Esophagus squamous epithelium (tissue), 4 donors: ENCODE data around the gene AP3B1.

ENCODE experiments used
- POLR2A ChIP-seq, 4 donors: fragments of 450-650 bp; IDR thresholded peaks; one replicate each; pipeline ENCODE4 v1.6.1; 2017; ENCODE audit warnings: antibody characterized with exemption in 4 of 4, mild to moderate bottlenecking in 4 of 4, moderate library complexity in 3 of 4
- TF ChIP-seq, protein P1 (sequence below), 6 experiments: fragments of 450-650 bp in 4 of 6; fragments of 200-600 bp in 2 of 6; sonication (generic) in 2 of 6; IDR thresholded peaks; one replicate each; pipeline ENCODE4 v1.5.1; 2016 to 2019; ENCODE audit warnings: antibody characterized with exemption in 6 of 6, mild to moderate bottlenecking in 4 of 6, moderate library complexity in 4 of 6

DNA sequence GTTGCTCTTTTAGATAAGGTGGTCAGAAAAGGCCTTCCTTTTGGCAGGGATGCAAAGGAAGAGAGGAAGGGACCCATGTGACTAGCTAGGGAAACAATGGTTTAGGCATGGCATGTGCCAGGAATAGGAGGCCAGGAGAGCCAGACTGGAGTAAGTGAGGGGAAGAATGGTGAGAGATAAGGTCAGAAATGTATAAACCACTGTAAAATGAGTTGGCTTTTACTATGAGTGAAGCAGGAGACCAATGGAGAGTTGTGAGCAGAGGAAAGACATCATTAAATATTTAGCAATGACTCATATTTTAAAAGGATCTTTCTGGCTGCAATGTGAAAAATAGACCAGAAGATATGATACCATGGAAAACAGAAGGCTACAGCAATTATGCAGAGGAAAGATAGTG lies 50.9 kb downstream of the AP3B1 start:
- TF ChIP-seq POLR2A (IDR thresholded peaks at IDR 0.05): no peak
- TF ChIP-seq, protein P1, sequence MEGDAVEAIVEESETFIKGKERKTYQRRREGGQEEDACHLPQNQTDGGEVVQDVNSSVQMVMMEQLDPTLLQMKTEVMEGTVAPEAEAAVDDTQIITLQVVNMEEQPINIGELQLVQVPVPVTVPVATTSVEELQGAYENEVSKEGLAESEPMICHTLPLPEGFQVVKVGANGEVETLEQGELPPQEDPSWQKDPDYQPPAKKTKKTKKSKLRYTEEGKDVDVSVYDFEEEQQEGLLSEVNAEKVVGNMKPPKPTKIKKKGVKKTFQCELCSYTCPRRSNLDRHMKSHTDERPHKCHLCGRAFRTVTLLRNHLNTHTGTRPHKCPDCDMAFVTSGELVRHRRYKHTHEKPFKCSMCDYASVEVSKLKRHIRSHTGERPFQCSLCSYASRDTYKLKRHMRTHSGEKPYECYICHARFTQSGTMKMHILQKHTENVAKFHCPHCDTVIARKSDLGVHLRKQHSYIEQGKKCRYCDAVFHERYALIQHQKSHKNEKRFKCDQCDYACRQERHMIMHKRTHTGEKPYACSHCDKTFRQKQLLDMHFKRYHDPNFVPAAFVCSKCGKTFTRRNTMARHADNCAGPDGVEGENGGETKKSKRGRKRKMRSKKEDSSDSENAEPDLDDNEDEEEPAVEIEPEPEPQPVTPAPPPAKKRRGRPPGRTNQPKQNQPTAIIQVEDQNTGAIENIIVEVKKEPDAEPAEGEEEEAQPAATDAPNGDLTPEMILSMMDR (IDR thresholded peaks at IDR 0.05): no peak
